Cardiac fibroblast (primary cell): ENCODE data around the gene CEP68.

Source experiments
- DNase-seq, 2 donors: peaks; one replicate each; pipeline versions ENCODE4 v3.0.0 to v3.0.0-alpha.2; 2010; ENCODE audit warnings: low read depth in 2 of 2
- H3K4me3 ChIP-seq, 2 donors: replicated peaks in 1 of 2; 1 replicate in 1 of 2; 2 replicates in 1 of 2; pipeline ENCODE4 v1.5.1; 2011; ENCODE audit warnings: low read depth in 2 of 2, low read length in 2 of 2, mild to moderate bottlenecking in 2 of 2, moderate library complexity in 1 of 2
- TF ChIP-seq, protein P1 (sequence below): IDR thresholded peaks from one replicate; pipeline ENCODE4 v1.5.1; 2011; ENCODE audit warnings: low read depth, mild to moderate bottlenecking, low read length, inconsistent platforms

Gene CEP68

DNA sequence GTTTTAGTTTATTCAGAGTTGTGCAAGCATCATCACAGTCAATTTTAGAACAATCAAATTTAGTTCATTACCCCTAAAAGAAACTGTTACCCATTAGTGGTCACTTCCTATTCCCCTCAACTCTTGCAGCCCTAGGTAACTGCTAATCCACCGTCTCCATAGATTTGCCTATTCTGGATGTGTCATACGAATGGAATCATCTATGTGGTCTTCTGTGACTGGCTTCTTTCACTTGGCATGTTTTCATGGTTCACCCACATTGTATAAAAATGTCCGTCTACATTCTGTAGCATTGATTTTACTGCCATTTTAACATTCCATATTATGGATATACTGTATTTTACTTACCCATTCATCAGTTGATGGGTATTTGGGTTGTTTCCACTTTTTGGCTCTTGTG lies 5.3 kb upstream of the CEP68 start:
- TF ChIP-seq, protein P1, sequence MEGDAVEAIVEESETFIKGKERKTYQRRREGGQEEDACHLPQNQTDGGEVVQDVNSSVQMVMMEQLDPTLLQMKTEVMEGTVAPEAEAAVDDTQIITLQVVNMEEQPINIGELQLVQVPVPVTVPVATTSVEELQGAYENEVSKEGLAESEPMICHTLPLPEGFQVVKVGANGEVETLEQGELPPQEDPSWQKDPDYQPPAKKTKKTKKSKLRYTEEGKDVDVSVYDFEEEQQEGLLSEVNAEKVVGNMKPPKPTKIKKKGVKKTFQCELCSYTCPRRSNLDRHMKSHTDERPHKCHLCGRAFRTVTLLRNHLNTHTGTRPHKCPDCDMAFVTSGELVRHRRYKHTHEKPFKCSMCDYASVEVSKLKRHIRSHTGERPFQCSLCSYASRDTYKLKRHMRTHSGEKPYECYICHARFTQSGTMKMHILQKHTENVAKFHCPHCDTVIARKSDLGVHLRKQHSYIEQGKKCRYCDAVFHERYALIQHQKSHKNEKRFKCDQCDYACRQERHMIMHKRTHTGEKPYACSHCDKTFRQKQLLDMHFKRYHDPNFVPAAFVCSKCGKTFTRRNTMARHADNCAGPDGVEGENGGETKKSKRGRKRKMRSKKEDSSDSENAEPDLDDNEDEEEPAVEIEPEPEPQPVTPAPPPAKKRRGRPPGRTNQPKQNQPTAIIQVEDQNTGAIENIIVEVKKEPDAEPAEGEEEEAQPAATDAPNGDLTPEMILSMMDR: no peak
- H3K4me3 ChIP-seq: no peak overlapping the region
- DNase-seq: no peak

DNA sequence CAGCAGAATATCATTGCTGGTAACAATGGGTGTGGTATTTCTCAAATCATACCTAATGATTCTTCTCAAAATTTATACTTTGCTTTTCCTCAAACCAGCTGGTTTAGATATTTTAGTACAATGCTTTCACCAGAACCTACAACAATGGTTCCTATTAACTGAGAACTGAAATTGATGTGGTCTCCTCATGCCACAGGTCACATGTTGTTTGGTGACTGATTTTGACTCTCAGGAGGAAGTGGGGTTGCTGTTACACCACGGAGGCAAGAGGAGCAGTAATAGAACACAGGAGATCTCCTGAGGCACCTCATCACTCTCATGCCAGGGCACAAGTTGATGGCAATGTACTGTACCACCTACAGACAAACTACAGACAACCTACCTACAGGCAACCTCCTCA lies 3.0 kb upstream of the CEP68 start:
- no peak overlapping the region for H3K4me3 ChIP-seq
- DNase-seq: no peak
- TF ChIP-seq, protein P1: no peak

DNA sequence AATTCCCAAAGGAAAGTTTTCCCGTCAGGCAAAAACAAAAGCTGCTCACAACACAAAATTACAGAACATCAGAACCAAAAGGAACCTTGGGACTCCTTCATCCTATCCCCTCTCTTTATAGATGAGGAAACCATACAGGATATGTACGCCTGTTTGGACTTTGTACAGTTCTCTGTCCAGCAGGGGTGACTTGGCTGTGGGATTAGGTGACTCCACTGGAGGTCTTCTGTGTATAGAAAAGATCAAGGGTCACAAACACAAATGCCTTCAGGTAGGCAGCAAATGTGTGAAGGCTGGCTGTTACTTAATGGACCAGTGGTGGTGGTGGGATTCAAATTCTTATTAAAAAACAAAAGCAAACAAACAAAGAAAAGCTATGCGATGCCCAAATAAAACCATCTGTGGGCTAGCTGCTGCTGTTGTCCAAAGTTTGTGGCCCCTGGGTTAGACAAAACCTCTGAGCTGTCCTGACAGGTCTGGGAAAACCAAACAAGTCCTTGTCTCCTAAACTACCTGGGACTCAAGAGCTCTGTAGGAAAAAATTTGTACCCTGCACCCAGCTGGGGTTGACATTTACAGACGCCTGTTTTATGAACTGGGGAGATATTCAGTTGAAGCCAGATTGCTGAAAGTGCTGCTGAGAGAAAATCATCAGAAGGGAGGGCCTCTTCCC lies 1.3 kb upstream of the CEP68 start:
- no peak for DNase-seq

DNA sequence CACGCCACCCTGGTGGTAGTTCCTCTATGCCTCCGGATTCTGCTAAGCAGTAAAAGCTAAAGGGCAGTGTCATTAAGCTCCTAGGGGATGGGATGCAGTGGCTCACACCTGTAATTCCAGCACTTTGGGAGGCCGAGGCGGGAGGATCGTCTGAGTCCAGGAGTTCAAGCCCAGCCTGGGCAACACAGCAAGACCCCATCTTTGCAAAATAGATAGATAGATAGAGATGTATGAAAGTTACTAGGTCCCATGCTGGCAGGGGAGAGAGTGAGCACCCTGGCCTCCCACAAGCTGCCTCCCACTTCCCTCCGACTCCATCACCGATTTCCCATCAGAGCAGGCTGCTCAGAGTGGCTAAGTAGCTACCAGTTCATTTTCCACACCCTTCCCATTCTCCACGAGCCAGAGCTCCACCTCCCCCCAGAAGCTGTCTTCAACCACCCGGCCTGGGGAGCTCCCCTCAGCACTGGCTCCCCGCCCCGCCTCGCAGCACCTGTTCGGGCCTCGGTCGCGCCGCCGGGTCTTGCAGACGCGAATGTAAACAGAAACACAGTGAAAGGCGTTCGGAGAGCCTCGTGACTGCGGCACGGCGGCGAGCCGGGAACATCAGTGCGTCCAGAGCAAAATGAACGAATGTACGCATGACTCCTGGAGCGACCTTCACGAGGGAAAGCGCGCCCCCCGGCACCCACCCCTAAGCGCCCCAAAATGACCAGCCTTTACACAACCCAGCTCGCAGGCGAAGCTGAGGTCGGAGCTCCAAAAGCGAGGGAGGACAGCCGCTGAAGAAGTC lies 598 bp upstream of the CEP68 start:
- TF ChIP-seq, protein P1: no peak
- DNase-seq: no peak
- H3K4me3 ChIP-seq: peak overlapping the region; percentile 74 to 76

More for the DNA sequence above, 1.3 kb upstream of the CEP68 start:
- H3K4me3 ChIP-seq: no peak overlapping the region
- TF ChIP-seq, protein P1: no peak

DNA sequence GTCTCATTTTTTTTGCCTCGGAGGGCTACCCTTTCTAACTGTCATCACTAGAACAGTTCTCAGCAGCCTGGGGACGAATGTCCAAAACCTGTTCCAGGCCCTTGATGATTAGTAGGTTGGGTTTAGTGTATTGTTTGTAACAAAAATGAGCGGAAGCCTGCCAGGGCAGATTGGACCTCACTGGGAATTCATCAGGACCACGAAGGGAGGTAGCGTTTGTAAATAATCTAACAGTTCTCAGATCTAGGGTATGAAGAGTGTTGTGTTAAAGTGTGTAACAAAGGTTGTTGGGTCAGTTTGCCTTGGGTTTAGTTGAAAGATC lies 799 bp downstream of the CEP68 start:
- TF ChIP-seq, protein P1: no peak
- H3K4me3 ChIP-seq: peak overlapping the region; percentile 74 to 76
- no peak for DNase-seq

DNA sequence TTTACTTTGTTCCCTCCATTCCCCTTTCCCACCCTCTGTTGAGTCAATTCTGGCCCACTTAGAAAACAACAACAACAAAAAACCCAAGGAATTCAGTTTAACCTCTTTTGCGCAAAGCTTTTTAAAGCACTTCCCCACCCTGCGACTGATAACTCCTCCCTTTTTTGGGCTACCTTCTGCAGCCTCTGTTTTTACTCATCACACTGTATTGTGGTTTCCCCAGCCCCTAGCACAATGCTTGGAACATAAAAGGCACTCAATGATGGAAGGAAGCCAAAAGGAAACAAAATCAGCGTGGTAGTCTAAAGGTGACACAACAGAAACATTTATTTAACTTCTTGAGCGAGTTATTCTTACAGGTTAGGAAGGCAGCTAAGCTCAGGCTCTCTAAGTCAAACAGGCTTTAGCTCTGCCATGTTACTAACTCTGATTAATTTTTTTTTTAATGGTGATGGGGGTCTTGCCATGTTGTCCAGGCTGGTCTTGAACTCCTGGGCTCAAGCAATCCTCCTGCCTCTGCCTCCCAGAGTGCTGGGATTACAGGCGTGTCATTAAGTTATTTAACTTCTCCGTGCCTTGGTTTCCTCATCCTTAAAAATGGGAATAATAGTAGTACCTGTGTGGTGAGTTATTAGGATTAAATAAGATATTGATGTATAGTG lies 1.3 kb downstream of the CEP68 start:
- TF ChIP-seq, protein P1: no peak
- H3K4me3 ChIP-seq: peak overlapping the region; percentile 74 to 76
- peak; percentile 50 to 75 for DNase-seq
